GM23248 (cell line): ENCODE data around the gene ATXN7. TPM values are rescaled to one million over a fixed set of nuclear protein-coding genes. Genes with fewer than 3 reads are reported as not detected.

Source experiments
- DNase-seq: peaks from one replicate; pipeline ENCODE4 v3.0.0-alpha.2; 2015
- H2AFZ ChIP-seq: fragments of 200-600 bp; sonication (generic); 2 replicates; pipeline ENCODE4 v1.6.1; 2016; ENCODE audit warnings: antibody characterized with exemption
- H3F3A ChIP-seq: fragments of 200-600 bp; sonication (generic); 2 replicates; pipeline ENCODE4 v1.6.1; 2016; ENCODE audit warnings: mild to moderate bottlenecking, antibody characterized with exemption, mixed run types; ENCODE audit not compliant: insufficient read depth
- H3K27ac ChIP-seq: fragments of 200-600 bp; sonication (generic); 2 replicates; pipeline ENCODE4 v1.5.1; 2016; ENCODE audit warnings: mild to moderate bottlenecking
- H3K27me3 ChIP-seq: fragments of 200-600 bp; sonication (generic); replicated peaks from 2 replicates; pipeline ENCODE4 v1.6.1; 2016; ENCODE audit warnings: mild to moderate bottlenecking; ENCODE audit not compliant: insufficient read depth
- H3K36me3 ChIP-seq: fragments of 200-600 bp; sonication (generic); 2 replicates; pipeline ENCODE4 v1.6.1; 2016; ENCODE audit warnings: low read depth, mild to moderate bottlenecking
- H3K4me1 ChIP-seq: fragments of 200-600 bp; sonication (generic); 2 replicates; pipeline ENCODE4 v1.6.1; 2016; ENCODE audit warnings: mild to moderate bottlenecking; ENCODE audit not compliant: insufficient read depth
- H3K4me2 ChIP-seq: fragments of 200-600 bp; sonication (generic); one replicate; pipeline ENCODE4 v1.6.1; 2016; ENCODE audit warnings: mild to moderate bottlenecking; ENCODE audit not compliant: unreplicated experiment
- H3K4me3 ChIP-seq: fragments of 200-600 bp; sonication (generic); 2 replicates; pipeline ENCODE4 v1.5.1; 2016; ENCODE audit warnings: mild to moderate bottlenecking
- H3K79me2 ChIP-seq: fragments of 200-600 bp; sonication (generic); 2 replicates; pipeline ENCODE4 v1.6.1; 2016; ENCODE audit warnings: mild to moderate bottlenecking; ENCODE audit not compliant: insufficient read depth
- H3K9ac ChIP-seq: fragments of 200-600 bp; sonication (generic); 2 replicates; pipeline ENCODE4 v1.6.1; 2016; ENCODE audit warnings: mild to moderate bottlenecking
- H3K9me2 ChIP-seq: fragments of 200-600 bp; sonication (generic); 2 replicates; pipeline ENCODE4 v1.6.1; 2016; ENCODE audit warnings: mixed run types, mild to moderate bottlenecking, moderate library complexity; ENCODE audit not compliant: insufficient read depth
- H3K9me3 ChIP-seq: fragments of 200-600 bp; sonication (generic); one replicate; pipeline ENCODE4 v1.6.1; 2017; ENCODE audit warnings: low read depth
- H4K20me1 ChIP-seq: fragments of 200-600 bp; sonication (generic); 2 replicates; pipeline ENCODE4 v1.6.0; 2016; ENCODE audit not compliant: insufficient read depth
- EZH2 ChIP-seq: fragments of 200-600 bp; sonication (generic); IDR thresholded peaks from 2 replicates; pipeline ENCODE4 v1.6.1; 2018; ENCODE audit warnings: antibody characterized with exemption, mild to moderate bottlenecking; ENCODE audit not compliant: insufficient read depth, poor library complexity, severe bottlenecking
- EZH2phosphoT487 ChIP-seq: fragments of 200-600 bp; sonication (generic); IDR thresholded peaks from 2 replicates; pipeline ENCODE4 v1.6.1; 2018; ENCODE audit warnings: antibody characterized with exemption, moderate library complexity, mild to moderate bottlenecking, low read depth; ENCODE audit not compliant: insufficient read depth
- WGBS, 2 experiments: methylation state at CpG; one replicate each; pipeline ENCODE4 v1.1.6; 2015 to 2017; ENCODE audit warnings: low lambda C conversion rate in 2 of 2, low coverage in 1 of 2; ENCODE audit errors: missing lambda C conversion rate in 2 of 2; 5-methylcytosine and 5-hydroxymethylcytosine counted together
- in situ Hi-C: fragments of 300-500 bp; cut with MboI; formaldehyde crosslinking; loops from 2 replicates; pipeline ENCODE4 v1.15.0; 2020
- polyA plus RNA-seq: library from polyadenylated mRNA; unstranded; fragments of >200 nt; fragmentation: Nextera tagmentation; extraction: Ambion mirVana; gene quantifications from 2 replicates; pipeline ENCODE4 v1.2.1, GENCODE V29; 2016
- total RNA-seq: library from RNA; depleted of rRNA; stranded (reverse); fragments of >200 nt; shearing (Covaris generic); gene quantifications from 2 replicates; pipeline ENCODE4 v1.2.3, GENCODE V29; 2014

ATXN7 gene
- total and polyA plus RNA-seq, 2 experiments from 2014 or later: 2.4 to 3.9 TPM

DNA sequence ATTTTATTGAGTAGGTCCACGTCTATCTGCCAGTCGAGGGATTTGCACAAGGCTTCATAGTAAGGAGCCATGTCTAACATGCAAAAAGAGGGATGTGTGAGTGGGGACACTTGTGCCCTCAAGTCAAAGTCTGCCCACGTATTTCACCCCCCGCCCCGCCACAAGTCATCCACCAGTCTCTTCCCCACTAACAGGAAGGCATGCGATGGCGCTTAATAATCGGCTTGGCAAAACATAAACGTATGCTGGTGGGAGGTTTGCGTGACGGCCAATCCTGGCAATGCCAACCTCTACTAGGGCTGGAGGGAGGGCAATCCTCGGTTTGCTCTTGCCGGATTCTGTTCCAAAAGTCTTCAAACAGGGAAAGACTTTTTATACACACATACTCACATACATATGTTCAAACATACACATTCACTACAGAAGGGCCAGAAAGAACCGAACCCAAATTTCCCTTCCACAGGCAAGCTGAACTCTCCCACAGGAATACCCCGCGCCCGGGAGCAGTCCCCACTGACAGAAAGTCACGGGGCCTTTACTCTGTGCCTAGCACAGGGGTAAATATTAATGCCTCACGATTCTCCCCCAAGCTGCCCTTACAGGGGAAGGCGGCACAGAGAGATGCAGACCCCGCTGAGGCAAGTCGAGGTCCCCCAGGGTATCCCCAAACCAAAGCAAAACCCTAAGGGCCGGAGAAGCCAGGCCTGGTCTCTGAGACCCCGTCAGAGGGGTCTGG lies 159.0 kb downstream of the ATXN7 start:
- TF ChIP-seq EZH2 (no peak), EZH2phosphoT487 (no peak)
- in situ Hi-C loops: no loop called here
- Histone ChIP-seq H3K27ac (peak overlapping the region; percentile 70), H2AFZ (peak overlapping the region; percentile 88), H3K4me2 (peak overlapping the region; percentile 92), H3K79me2 (peaks cover 56% of the 10 kb centered on the region), H4K20me1 (no peaks in the 10 kb centered on the region), H3K9ac (peak overlapping the region; percentile 98), H3K9me2 (no peaks in the 10 kb centered on the region), H3K9me3 (no peaks in the 10 kb centered on the region), H3K4me3 (peak overlapping the region; percentile 98), H3K27me3 (no peaks in the 10 kb centered on the region), H3K4me1 (peaks cover 28% of the 10 kb centered on the region), H3K36me3 (peaks cover 22% of the 10 kb centered on the region), H3F3A (peaks cover 23% of the 10 kb centered on the region)
- WGBS, 2 experiments: 16 to 18% methylated on average over 24 of the region's 24 CpGs
- DNase-seq: peak; percentile 72

DNA sequence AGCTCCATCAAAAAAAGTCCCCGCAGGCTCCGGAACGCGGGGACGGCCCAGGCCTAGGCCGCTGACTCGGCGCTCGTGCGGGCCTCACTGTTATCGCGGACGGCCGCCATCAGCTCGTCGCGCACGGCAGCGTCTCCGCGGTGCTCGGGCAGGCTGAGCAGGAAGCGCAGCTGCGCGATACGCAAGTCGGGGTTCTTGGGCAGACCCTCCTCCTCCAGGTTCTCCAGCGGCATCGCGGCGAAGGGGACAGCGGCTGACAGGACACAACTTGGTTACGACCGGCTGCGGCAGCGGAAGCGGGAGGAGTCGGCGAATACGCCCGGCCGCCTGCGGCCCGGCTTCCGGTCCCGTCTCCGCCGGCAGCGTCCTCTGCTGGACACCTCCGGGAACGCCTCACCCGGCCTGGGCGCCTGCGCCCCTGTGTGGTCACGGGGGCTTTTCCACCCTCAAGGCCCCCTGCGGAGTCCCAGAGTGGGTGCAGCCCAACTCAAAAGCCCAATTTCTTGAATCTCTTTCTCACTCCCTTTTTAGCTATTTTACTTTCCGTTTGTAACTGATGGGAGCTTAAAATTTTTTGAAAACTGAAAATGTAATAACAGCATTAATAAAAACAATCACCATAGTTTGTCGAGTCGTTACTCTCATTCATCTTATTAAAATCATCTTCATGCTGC lies 159.7 kb downstream of the ATXN7 start, which contains the start of gene PSMD6:
PSMD6 (minus strand) TSS at position 308 of the 674 bp plus-strand sequence; CDS start at position 233, 75 bp downstream.
- Histone ChIP-seq H3K9me3 (no peaks in the 10 kb centered on the region), H3K36me3 (peaks cover 15% of the 10 kb centered on the region), H3K4me2 (peak within 1 kb of the TSS; percentile 92), H3K9ac (peak within 1 kb of the TSS; percentile 98), H4K20me1 (no peaks in the 10 kb centered on the region), H3K4me1 (peaks cover 26% of the 10 kb centered on the region), H3F3A (peaks cover 16% of the 10 kb centered on the region), H3K9me2 (no peaks in the 10 kb centered on the region), H3K79me2 (peaks cover 54% of the 10 kb centered on the region), H2AFZ (peak within 1 kb of the TSS; percentile 88), H3K27ac (peak within 1 kb of the TSS; percentile 70), H3K4me3 (peak within 1 kb of the TSS; percentile 98), H3K27me3 (no peaks in the 10 kb centered on the region)
- TF ChIP-seq EZH2 (no peak), EZH2phosphoT487 (no peak)
- peak; percentile 93 for DNase-seq
- in situ Hi-C loops: no loop called here
- WGBS, 2 experiments: 1% methylated on average over 55 to 56 of the region's 59 CpGs

DNA sequence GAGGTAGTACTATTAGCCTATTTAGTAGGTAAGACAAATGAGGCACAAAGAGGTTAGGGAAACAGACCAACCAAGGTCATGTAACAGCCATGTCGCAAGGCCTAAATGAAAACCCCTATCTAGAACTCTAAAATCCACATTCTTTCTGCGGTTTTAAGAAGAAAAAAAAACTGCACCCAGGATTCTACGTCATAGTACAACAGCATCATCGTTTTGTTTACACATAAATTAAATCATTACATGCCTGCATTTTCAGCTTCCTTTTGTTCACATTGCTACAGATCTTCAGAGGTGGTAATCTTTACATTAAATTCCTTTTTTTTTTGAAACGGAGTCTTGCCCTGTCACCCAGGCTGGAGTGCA lies 160.2 kb downstream of the ATXN7 start:
- H3K4me1 ChIP-seq: peaks cover 26% of the 10 kb centered on the region
- 52 to 59% methylated on average over 5 of the region's 5 CpGs for WGBS, 2 experiments
- H3K27me3 ChIP-seq: no peaks in the 10 kb centered on the region
- H3K9me2 ChIP-seq: no peaks in the 10 kb centered on the region
- H2AFZ ChIP-seq: peak overlapping the region; percentile 88
- H4K20me1 ChIP-seq: no peaks in the 10 kb centered on the region
- peak overlapping the region; percentile 98 for H3K4me3 ChIP-seq
- peak overlapping the region; percentile 92 for H3K4me2 ChIP-seq
- TF ChIP-seq EZH2: no peak
- TF ChIP-seq EZH2phosphoT487: no peak
- 0 out of 2 replicates have a peak overlapping the region, but pooled peaks have one; percentile 14 for H3K27ac ChIP-seq
- DNase-seq: peak; percentile 21
- in situ Hi-C loops: no loop called here
- H3K36me3 ChIP-seq: peaks cover 10% of the 10 kb centered on the region
- no peaks in the 10 kb centered on the region for H3K9me3 ChIP-seq
- peaks cover 10% of the 10 kb centered on the region; the same call in 1 of the 2 replicates for H3F3A ChIP-seq
- H3K79me2 ChIP-seq: peaks cover 48% of the 10 kb centered on the region
- H3K9ac ChIP-seq: peak overlapping the region; percentile 98

- no peak for DNase-seq
- H3F3A ChIP-seq: 0 out of 2 replicates have a peak, but pooled peaks cover 1% of the 10 kb centered on the region
- TF ChIP-seq EZH2 (no peak), EZH2phosphoT487 (no peak)
- H3K4me3 ChIP-seq: no peak overlapping the region
- no peak overlapping the region for H2AFZ ChIP-seq
- WGBS, 2 experiments: 69 to 73% methylated on average over 2 of the region's 2 CpGs
- no peaks in the 10 kb centered on the region for H3K9me3 ChIP-seq
- H3K9ac ChIP-seq: no peak overlapping the region
- H3K4me2 ChIP-seq: no peak overlapping the region
- H3K9me2 ChIP-seq: no peaks in the 10 kb centered on the region
- H3K27ac ChIP-seq: no peak overlapping the region
- no peaks in the 10 kb centered on the region for H3K36me3 ChIP-seq
- no peaks in the 10 kb centered on the region for H4K20me1 ChIP-seq
- peaks cover 15% of the 10 kb centered on the region for H3K4me1 ChIP-seq
- in situ Hi-C loops: loop anchor here (25.0 kb wide), 1 partner anchor 236 kb away; no protein-coding TSS in a partner anchor
- H3K79me2 ChIP-seq: peaks cover 23% of the 10 kb centered on the region
- H3K27me3 ChIP-seq: no peaks in the 10 kb centered on the region
These were observed 162.7 kb downstream of the ATXN7 start for GRCh38 chr3:64026346-64026745.
